ENCODE data around the gene RFTN1. TPM values are rescaled to one million over a fixed set of nuclear protein-coding genes. Genes with fewer than 3 reads are reported as not detected.

Gene RFTN1
- total and polyA plus RNA-seq, 5 experiments from 2014 or later = 35.3 to 61.8 (median 44.2) TPM

- peak overlapping the region; percentile 74 to 92 (median 85) for H3K27ac Mint-ChIP-seq
- no peak for DNase-seq
- no peak for ATAC-seq
- peaks cover 4 to 30% (median 19%) of the 10 kb centered on the region in 9 donors for H3K9me3 Mint-ChIP-seq
- POLR2A ChIA-PET = interaction anchor here (0.7 to 1.6 kb wide), 3 partner anchors 21 to 46 kb away, joined by 3 to 6 read pairs (median 4); no protein-coding TSS in a partner anchor
- peaks cover 37 to 73% (median 61%) of the 10 kb centered on the region in 4 donors for H3K4me1 Mint-ChIP-seq
- peaks cover 42 to 77% (median 54%) of the 10 kb centered on the region in 3 donors for H3K36me3 Mint-ChIP-seq
- H3K4me3 Mint-ChIP-seq = peak overlapping the region in 3 of 10 donors; percentile 2 to 48 (median 41)
- no peaks in the 10 kb centered on the region for H3K27me3 Mint-ChIP-seq
Observed at GRCh38 chr3:16334909-16335308, 178.6 kb downstream of the RFTN1 start.

DNA sequence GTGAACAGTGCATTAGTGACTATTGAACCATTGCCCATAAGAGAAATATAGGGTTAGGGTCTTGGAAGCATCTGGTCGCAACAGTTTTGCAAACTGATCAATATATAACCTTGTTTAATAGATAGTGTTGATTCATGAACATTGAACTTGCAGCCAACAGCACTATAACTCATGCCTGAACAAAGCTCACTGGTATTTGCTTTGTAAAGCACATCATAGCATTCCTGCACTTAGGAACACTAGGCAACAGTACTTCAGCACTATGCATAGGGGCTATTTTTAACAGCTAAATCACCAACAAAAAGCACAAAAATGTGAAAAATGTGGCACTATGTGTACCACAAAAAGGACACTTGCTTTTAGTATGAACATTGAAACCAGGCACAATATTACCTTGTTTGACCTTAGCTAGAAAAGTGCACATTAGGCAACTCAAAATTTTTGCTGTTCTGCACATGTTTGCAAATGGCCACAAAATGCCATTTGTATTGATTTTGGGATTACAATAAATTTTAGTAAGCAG lies 180.5 kb downstream of the RFTN1 start:
- no peaks in the 10 kb centered on the region for H3K27me3 Mint-ChIP-seq
- POLR2A ChIA-PET = interaction anchor here (1.3 kb wide), 1 partner anchor 19 kb away, joined by 3 read pairs; no protein-coding TSS in a partner anchor
- H3K4me3 Mint-ChIP-seq = peak overlapping the region in 4 of 10 donors; percentile 1 to 30 (median 8)
- H3K9me3 Mint-ChIP-seq = peaks cover 4 to 34% (median 21%) of the 10 kb centered on the region in 9 donors
- ATAC-seq (no peak), DNase-seq (no peak)
- H3K36me3 Mint-ChIP-seq = peaks cover 33 to 86% (median 63%) of the 10 kb centered on the region in 3 donors
- H3K4me1 Mint-ChIP-seq = peaks cover 23 to 53% (median 43%) of the 10 kb centered on the region in 4 donors
- H3K27ac Mint-ChIP-seq = peak overlapping the region; percentile 48 to 92 (median 76)

GRCh38 chr3:16331319-16331883 lies 182.1 kb downstream of the RFTN1 start:
- Mint-ChIP-seq H3K27me3 (no peaks in the 10 kb centered on the region), H3K4me1 (peaks cover 21 to 49% (median 35%) of the 10 kb centered on the region in 4 donors), H3K4me3 (peak overlapping the region in 3 of 10 donors; percentile 5 to 30 (median 6)), H3K9me3 (peaks cover 4 to 34% (median 21%) of the 10 kb centered on the region in 9 donors), H3K36me3 (peaks cover 33 to 95% (median 69%) of the 10 kb centered on the region in 3 donors), H3K27ac (peak overlapping the region in 9 of 10 donors; percentile 1 to 92 (median 69))
- ATAC-seq (no peak), DNase-seq (no peak)
- POLR2A ChIA-PET = no interaction called here

- Mint-ChIP-seq H3K27me3 (no peaks in the 10 kb centered on the region), H3K4me1 (peaks cover 17 to 44% (median 29%) of the 10 kb centered on the region in 4 donors), H3K9me3 (peaks cover 4 to 34% (median 21%) of the 10 kb centered on the region in 9 donors), H3K36me3 (peaks cover 33 to 97% (median 71%) of the 10 kb centered on the region in 3 donors), H3K4me3 (peak overlapping the region in 1 of 10 donors; percentile 0), H3K27ac (peak overlapping the region; percentile 13 to 82 (median 64))
- DNase-seq = no peak
- no peak for ATAC-seq
- POLR2A ChIA-PET = interaction anchor here (0.6 to 1.0 kb wide), 2 partner anchors 8 to 12 kb away, joined by 3 read pairs; no protein-coding TSS in a partner anchor
Observed at GRCh38 chr3:16330351-16330750, 183.1 kb downstream of the RFTN1 start.

DNA sequence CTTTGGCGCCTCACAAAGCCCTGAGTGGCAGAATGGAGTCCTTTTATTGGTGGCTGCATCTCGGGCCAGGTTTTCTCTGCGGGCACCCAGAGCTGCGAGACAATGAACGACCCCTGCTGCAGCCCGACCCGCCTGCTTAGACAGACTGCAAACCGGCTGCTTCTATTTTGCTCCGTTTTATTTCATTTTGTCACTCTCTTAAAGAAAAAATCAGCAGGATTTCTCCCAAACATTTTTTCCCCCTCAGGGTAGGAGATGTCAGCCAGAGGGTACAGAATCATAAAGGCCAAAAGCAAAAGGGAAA lies 183.7 kb downstream of the RFTN1 start:
- POLR2A ChIA-PET = interaction anchor here (0.6 to 1.0 kb wide), 2 partner anchors 8 to 13 kb away, joined by 3 read pairs; no protein-coding TSS in a partner anchor
- ATAC-seq (no peak), DNase-seq (no peak)
- Mint-ChIP-seq H3K27ac (peak overlapping the region in 7 of 10 donors; percentile 28 to 87 (median 66)), H3K4me3 (no peak overlapping the region), H3K27me3 (no peaks in the 10 kb centered on the region), H3K36me3 (peaks cover 33 to 97% (median 69%) of the 10 kb centered on the region in 3 donors), H3K9me3 (peaks cover 4 to 34% (median 21%) of the 10 kb centered on the region in 9 donors), H3K4me1 (peaks cover 13 to 42% (median 29%) of the 10 kb centered on the region in 4 donors)

DNA sequence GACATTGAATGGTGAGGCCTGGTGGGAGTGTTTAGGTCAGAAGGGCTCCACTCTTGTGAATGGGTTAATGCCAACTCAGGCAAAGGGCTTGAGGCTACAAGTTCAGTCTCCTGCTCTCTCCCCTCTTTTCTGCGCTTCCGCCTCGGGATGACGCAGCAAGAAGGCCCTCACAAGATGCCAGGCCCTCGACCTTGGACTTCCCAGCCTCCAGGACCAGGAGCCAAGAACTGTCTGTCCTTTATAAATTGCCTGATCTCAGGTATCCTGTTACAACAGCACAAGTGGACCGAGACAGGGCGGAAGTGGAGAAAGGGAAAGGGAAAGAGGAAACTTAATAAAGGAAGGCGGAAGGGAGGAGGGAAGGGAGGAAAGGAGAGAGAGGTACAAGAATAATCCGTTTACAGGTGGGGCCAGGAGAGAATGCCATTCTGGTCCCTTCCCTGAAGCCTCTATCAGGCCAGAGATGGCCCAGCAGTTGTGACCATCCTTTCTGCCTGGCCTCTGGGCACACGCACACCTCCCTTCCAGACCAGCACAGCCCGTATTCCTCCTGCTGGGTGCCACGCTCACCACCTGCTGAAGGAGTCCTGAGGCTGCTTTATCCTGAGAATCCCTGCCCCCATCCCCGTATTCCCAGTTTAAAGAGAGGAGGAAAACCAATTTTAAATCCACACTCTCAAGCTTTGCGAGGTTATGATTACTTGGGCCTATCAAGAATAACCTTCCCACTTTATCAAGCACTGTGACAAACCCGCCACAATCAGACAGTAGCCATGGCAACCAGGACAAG lies 184.3 kb downstream of the RFTN1 start:
- POLR2A ChIA-PET = interaction anchor here (1.0 to 1.4 kb wide), 3 partner anchors 9 to 40 kb away, joined by 3 to 4 read pairs (median 3); no protein-coding TSS in a partner anchor
- Mint-ChIP-seq H3K36me3 (peaks cover 29 to 97% (median 64%) of the 10 kb centered on the region in 3 donors), H3K27me3 (no peaks in the 10 kb centered on the region), H3K4me1 (peaks cover 10 to 38% (median 27%) of the 10 kb centered on the region in 4 donors), H3K4me3 (peak overlapping the region in 3 of 10 donors; percentile 10 to 60 (median 36)), H3K27ac (peak overlapping the region in 9 of 10 donors; percentile 23 to 89 (median 65)), H3K9me3 (peaks cover 4 to 34% (median 21%) of the 10 kb centered on the region in 9 donors)
- ATAC-seq = no peak
- no peak for DNase-seq

- H3K9me3 Mint-ChIP-seq = peaks cover 4 to 34% (median 21%) of the 10 kb centered on the region in 9 donors
- no peak for DNase-seq
- peaks cover 29 to 98% (median 60%) of the 10 kb centered on the region in 3 donors for H3K36me3 Mint-ChIP-seq
- H3K4me1 Mint-ChIP-seq = peaks cover 8 to 42% (median 29%) of the 10 kb centered on the region in 4 donors
- no peak for ATAC-seq
- POLR2A ChIA-PET = interaction anchor here (0.9 to 1.4 kb wide), 3 partner anchors 10 to 39 kb away, joined by 3 to 4 read pairs (median 3); no protein-coding TSS in a partner anchor
- peak overlapping the region; percentile 15 to 89 (median 72) for H3K27ac Mint-ChIP-seq
- no peaks in the 10 kb centered on the region for H3K27me3 Mint-ChIP-seq
- H3K4me3 Mint-ChIP-seq = peak overlapping the region in 1 of 10 donors; percentile 14
Observed at GRCh38 chr3:16328124-16328523, 185.4 kb downstream of the RFTN1 start.

GRCh38 chr3:16326724-16327349 lies 186.7 kb downstream of the RFTN1 start:
- Mint-ChIP-seq H3K9me3 (peaks cover 4 to 24% (median 8%) of the 10 kb centered on the region in 9 donors), H3K4me3 (peak overlapping the region in 1 of 10 donors; percentile 29), H3K4me1 (peaks cover 5 to 42% (median 25%) of the 10 kb centered on the region in 4 donors), H3K36me3 (peaks cover 19 to 98% (median 54%) of the 10 kb centered on the region in 3 donors), H3K27ac (peak overlapping the region; percentile 20 to 87 (median 66)), H3K27me3 (no peaks in the 10 kb centered on the region)
- POLR2A ChIA-PET = interaction anchor here (1.2 kb wide), 1 partner anchor 14 kb away, joined by 5 read pairs; no protein-coding TSS in a partner anchor
- ATAC-seq = no peak
- no peak for DNase-seq

GRCh38 chr3:16325850-16326249 lies 187.6 kb downstream of the RFTN1 start:
- POLR2A ChIA-PET = interaction anchor here (1.0 to 1.2 kb wide), 3 partner anchors 12 to 25 kb away, joined by 3 to 5 read pairs (median 5); no protein-coding TSS in a partner anchor
- peak overlapping the region in 1 of 10 donors; percentile 29 for H3K4me3 Mint-ChIP-seq
- H3K27ac Mint-ChIP-seq = peak overlapping the region in 6 of 10 donors; percentile 7 to 81 (median 68)

DNA sequence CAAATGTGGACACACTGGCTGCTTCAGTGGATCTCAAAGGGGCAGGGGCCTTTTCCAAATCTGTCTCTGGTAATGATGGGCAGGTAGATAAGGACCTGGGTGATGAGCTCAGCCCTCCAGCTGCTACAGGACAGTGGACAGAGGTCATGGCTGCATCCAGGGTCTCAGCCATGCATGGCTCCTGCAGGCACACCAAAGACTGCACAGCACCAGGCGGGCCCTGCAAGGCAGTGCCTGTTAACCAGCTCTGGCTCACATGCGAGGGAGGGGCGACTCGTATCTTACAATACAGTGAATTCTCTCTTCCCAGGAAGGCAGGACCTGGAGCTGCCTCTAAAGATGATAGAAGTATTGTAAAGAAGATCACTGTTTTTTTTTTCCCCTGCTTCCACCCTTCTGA lies 189.8 kb downstream of the RFTN1 start:
- Mint-ChIP-seq H3K27ac (peak overlapping the region; percentile 43 to 99 (median 80)), H3K9me3 (no peaks in the 10 kb centered on the region), H3K36me3 (peaks cover 4 to 98% (median 46%) of the 10 kb centered on the region in 3 donors), H3K4me3 (peak overlapping the region in 1 of 10 donors; percentile 28), H3K27me3 (no peaks in the 10 kb centered on the region), H3K4me1 (peaks cover 23 to 68% (median 49%) of the 10 kb centered on the region in 4 donors)
- DNase-seq (no peak), ATAC-seq (no peak)
- POLR2A ChIA-PET = interaction anchor here (0.7 to 15.3 kb wide), 5 partner anchors 10 to 193 kb away, joined by 3 to 304 read pairs (median 4); no protein-coding TSS in a partner anchor

More at GRCh38 chr3:16325850-16326249, 187.6 kb downstream of the RFTN1 start:
- Mint-ChIP-seq H3K27me3 (no peaks in the 10 kb centered on the region), H3K36me3 (peaks cover 9 to 98% (median 49%) of the 10 kb centered on the region in 3 donors), H3K4me1 (peaks cover 12 to 47% (median 30%) of the 10 kb centered on the region in 4 donors), H3K9me3 (peaks cover 0 to 17% (median 0%) of the 10 kb centered on the region in 9 donors)
- no peak for DNase-seq
- ATAC-seq = no peak

DNA sequence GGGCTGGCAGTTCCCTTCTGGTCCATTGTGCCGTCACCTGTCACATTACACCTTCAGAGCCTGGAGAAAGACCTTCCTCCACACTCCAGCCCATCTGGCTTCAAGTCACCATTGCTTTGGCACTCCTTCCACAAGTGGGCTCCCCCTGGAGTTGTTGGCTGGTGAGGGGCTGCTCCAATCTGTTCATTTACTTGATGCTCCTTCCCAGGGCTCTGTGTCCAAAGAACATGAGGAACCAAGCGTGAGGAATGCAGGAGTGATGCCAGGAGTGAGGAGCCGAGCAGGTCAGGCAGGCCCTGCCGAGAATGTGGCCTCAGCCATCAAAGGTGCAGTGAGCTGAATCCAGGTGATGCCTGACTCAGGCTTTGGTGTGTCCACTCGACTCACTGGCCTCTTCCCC lies 191.3 kb downstream of the RFTN1 start:
- Mint-ChIP-seq H3K9me3 (no peaks in the 10 kb centered on the region), H3K36me3 (peaks cover 5 to 96% (median 46%) of the 10 kb centered on the region in 3 donors), H3K27ac (peak overlapping the region; percentile 37 to 99 (median 92)), H3K4me1 (peaks cover 29 to 81% (median 64%) of the 10 kb centered on the region in 4 donors), H3K4me3 (peak overlapping the region in 3 of 10 donors; percentile 41 to 59 (median 45)), H3K27me3 (no peaks in the 10 kb centered on the region)
- no peak for ATAC-seq
- no peak for DNase-seq
- POLR2A ChIA-PET = interaction anchor here (0.7 to 15.3 kb wide), 3 partner anchors 16 to 30 kb away, joined by 3 to 304 read pairs (median 268); no protein-coding TSS in a partner anchor

All from naive thymus-derived CD8-positive, alpha-beta T cell (primary cell).